GM13977 (cell line): ENCODE results near the gene ZMYM2.

Source experiments
- DNase-seq: peaks from one replicate; pipeline ENCODE4 v3.0.0; 2012; ENCODE audit warnings: low spot score
- CTCF ChIP-seq: IDR thresholded peaks from 2 replicates; pipeline ENCODE4 v1.5.1; 2012; ENCODE audit warnings: mild to moderate bottlenecking, control low read depth; ENCODE audit not compliant: insufficient read depth; ENCODE audit errors: extremely low read depth, missing control alignments
- in situ Hi-C: fragments of 300-500 bp; cut with MboI; formaldehyde crosslinking; loops from one replicate; pipeline ENCODE4 v1.12.0; 2022; ENCODE audit warnings: low sequenced_read_pairs, low pct_unique_long_range_greater_than_20kb, mixed read lengths, inconsistent platforms; ENCODE audit not compliant: unreplicated experiment

The ZMYM2 gene

GRCh38 chr13:19958155-19959111 is at the start of gene ZMYM2:
Gene ZMYM2, plus strand, starts transcription at chr13:19958727. Its CDS starts 34,346 bp downstream, at chr13:19993073.
- peak; percentile 99 for DNase-seq
- in situ Hi-C loops, result no loop called here
- TF ChIP-seq CTCF, result no peak

GRCh38 chr13:19910336-19911072 is 48.0 kb upstream of the ZMYM2 start:
- no peak for TF ChIP-seq CTCF
- no peak for DNase-seq
- in situ Hi-C loops, result no loop called here

- peak; percentile 31 for DNase-seq
- in situ Hi-C loops, result no loop called here
- TF ChIP-seq CTCF, result peak; percentile 36
Observed at GRCh38 chr13:19927117-19927748, 31.3 kb upstream of the ZMYM2 start.

- no peak for TF ChIP-seq CTCF
- in situ Hi-C loops, result no loop called here
- DNase-seq, result no peak
Observed at GRCh38 chr13:19940106-19940505, 18.4 kb upstream of the ZMYM2 start.

- DNase-seq, result no peak
- no peak for TF ChIP-seq CTCF
- in situ Hi-C loops, result no loop called here
Observed at GRCh38 chr13:19950374-19950773, 8.2 kb upstream of the ZMYM2 start.

- DNase-seq, result no peak
- in situ Hi-C loops, result no loop called here
- TF ChIP-seq CTCF, result no peak
Observed at GRCh38 chr13:19952850-19953249, 5.7 kb upstream of the ZMYM2 start.
